GM12873 (cell line): ENCODE results near the gene SIGLEC6.

Source experiments
- CTCF ChIP-seq: IDR thresholded peaks from 2 replicates; pipeline ENCODE4 v1.5.1; 2012; ENCODE audit warnings: low read depth, mild to moderate bottlenecking, moderate library complexity, low read length, control low read depth; ENCODE audit not compliant: insufficient read depth; ENCODE audit errors: missing control alignments

Gene SIGLEC6

DNA sequence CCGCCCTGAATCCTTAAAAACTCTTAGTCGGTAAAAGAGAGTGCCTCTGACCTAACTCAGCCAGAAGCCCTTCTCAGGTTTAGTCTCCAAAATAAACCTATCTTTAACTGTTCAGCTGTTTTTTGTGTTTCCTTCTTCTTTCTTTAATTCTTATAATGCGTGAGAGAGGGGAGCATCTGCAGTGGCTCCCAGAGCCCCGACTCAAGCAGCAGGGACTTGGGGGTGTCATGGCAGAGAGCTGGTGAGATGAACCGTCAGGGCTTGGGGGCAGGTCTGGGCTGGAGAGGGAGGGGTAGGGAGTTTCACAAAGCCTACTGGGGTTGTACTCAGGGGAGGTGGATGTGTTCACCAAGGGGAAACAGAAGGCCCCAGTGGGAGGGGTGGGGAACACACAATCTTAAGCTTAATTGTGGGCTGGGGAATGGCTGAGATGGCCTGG lies 16.8 kb upstream of the SIGLEC6 start:
- no peak for TF ChIP-seq CTCF

DNA sequence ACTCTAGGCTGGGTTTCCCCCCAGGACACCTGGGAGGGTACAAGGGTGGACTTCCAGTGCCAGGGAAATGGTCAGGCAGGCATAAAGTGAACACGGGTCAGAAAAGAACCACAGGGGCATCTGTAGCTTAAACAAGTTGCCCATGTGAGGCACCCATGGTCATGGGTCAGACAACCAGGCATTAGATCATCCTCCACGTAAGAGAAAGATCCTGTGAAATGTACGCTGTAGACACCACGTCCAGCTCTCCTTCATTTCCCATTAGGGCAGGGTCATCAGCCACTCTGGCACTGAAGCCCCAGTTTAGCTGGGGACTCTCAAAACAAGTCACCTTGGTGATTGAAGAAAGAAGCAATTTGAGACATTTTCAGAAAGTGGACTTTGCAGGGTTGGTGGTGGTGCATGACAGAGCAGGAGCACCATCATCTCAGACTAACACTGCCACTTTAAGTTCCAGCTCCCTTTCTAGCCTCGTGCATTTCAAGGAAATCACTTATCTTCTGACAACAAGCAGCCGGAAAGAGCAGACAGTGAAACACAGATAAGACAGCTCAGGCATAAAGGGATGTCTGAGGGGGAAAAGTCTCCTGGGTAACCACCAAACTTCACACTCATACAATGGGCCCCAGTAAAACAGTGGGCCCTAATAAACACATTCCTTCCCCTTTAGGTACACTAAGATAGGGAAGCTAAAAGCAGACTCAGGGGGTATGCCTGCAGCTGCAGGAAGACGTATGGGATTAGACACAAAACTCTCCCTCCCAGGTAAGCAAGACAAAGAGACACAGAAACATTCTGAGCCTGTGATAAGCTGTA lies 16.1 kb upstream of the SIGLEC6 start:
- TF ChIP-seq CTCF = no peak

- TF ChIP-seq CTCF = no peak
Observed at GRCh38 chr19:51546650-51547396, 15.4 kb upstream of the SIGLEC6 start.

- no peak for TF ChIP-seq CTCF
Observed at GRCh38 chr19:51546107-51546649, 14.7 kb upstream of the SIGLEC6 start.

- no peak for TF ChIP-seq CTCF
Observed at GRCh38 chr19:51544038-51544437, 12.6 kb upstream of the SIGLEC6 start.

DNA sequence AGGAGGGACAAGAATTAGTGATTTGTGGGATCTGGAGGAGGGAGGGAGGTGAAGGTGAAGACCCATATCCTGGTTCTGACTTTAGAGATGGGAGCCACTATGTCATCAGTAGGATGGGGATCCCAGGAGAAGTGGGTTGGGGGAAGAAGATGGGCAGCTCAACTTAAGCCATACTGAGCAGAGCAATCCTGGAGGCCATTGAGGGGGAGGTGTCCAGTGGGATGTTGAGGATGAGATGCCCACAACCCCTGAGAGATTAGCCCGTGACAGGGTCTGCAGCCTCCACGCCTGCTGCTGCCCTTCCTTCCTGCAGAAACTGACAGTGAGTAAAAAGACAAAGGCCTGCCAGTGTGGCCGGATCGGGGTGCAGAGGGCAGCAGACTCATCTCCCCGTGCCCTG lies 11.2 kb upstream of the SIGLEC6 start:
- no peak for TF ChIP-seq CTCF
